Stimulated activated CD8-positive, alpha-beta memory T cell treated with anti-CD3 and anti-CD28 coated beads, Interleukin-4, amount 100 ng/mL, for 24 hours (primary cell): ENCODE results near the gene SLC29A3.
"Not testable (repeated sequence)": the region's sequence is repeated elsewhere in the genome, so short reads cannot be mapped to it uniquely, and the experiment has no call there.

ENCODE experiments used
- DNase-seq: peaks from one replicate; pipeline ENCODE4 v3.0.0-alpha.2; 2020; ENCODE audit warnings: low read depth

SLC29A3 gene

GRCh38 chr10:71346731-71347130 is 27.7 kb downstream of the SLC29A3 start:
- no peak for DNase-seq

- DNase-seq: no peak
Measured at GRCh38 chr10:71347587-71348395, 28.7 kb downstream of the SLC29A3 start.

DNA sequence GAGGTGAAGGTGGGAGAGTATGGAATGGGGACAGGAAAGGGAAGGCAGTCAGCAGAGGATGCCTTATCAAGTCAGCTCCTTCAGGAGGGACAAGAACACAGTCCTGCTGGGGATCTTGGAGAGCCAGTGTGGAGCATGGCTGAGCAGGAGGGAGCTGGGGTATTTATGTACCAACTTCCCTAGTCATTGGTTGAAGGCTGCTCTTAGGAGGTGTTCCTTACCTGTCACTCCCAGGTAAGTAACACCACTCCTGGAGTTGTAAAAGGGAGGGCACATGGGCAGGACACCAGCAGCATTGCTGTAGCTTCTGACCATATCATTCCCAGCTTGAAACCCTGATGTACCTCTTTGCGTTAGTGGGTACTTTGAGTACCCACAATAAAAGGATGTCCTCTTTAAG is 29.8 kb downstream of the SLC29A3 start:
- DNase-seq: no peak

DNA sequence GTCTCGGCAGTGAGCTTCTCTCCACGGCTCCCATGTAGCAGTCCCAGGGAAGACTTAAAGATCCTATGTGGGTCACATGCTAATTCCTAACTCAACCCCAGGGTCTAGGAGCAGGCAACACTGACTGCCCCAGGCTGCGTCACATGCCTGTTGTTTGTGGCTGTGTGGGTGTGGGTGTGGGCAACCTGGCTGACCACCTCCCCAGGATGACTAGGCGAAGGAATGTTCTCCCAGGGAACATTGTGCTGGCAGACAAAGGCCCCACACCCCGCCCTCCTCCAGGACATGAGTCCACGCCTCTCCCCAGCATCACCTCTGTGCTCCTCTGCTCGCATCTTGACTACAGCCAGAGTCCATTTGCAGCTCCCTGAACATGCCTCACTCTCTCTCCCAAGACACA is 30.3 kb downstream of the SLC29A3 start:
- no peak for DNase-seq

GRCh38 chr10:71351087-71351486 is 32.0 kb downstream of the SLC29A3 start:
- no peak for DNase-seq

DNA sequence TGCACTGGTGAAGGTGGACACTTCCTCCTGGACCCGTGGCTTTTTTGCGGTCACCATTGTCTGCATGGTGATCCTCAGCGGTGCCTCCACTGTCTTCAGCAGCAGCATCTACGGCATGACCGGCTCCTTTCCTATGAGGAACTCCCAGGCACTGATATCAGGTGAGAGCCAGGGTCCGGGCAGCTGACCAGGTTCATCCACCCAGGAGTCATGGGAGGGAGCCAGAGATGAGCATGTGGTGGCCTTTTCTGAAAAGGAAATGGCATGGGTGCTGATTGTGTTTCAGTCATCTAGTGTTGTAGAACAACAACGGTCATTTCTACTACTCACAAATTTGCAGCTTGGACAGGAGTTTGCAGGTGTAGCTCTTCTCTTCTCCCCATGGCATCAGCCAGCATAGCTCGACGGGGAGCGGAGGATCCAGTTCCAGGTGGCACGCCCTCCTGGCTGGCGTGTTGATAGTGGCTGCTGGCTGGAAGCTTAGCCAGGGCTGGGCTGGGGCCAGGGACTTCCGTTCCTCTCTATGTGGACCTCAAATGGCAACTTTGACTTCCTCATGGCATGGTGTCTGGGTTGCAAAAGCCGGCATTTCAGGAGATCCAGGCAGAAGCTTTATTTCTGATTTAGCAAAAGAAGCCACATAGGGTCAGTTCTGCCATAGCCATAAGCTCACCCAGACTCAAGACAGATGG is 32.7 kb downstream of the SLC29A3 start:
- no peak for DNase-seq

DNA sequence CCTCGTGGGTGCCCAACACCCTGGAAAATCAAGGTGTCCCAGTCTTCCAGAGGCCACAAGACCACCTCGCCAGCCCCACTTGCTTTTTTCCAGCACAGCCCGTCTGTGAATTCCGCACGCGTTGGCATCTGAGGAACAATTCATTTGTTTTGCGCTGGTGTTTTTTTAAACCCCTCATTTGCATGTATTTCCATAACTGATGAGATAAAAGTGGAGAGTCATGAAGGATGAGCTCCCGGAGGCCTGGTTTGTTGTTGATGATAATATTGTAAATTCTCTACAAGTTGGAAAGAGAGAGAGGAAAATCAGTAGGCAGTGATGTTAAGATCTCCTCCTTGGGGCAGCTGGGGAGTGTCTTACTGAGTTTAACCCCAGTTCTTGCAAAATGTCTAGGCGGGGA is 34.6 kb downstream of the SLC29A3 start:
- DNase-seq: no peak

- DNase-seq: no peak
Measured at GRCh38 chr10:71354776-71355175, 35.7 kb downstream of the SLC29A3 start.

DNA sequence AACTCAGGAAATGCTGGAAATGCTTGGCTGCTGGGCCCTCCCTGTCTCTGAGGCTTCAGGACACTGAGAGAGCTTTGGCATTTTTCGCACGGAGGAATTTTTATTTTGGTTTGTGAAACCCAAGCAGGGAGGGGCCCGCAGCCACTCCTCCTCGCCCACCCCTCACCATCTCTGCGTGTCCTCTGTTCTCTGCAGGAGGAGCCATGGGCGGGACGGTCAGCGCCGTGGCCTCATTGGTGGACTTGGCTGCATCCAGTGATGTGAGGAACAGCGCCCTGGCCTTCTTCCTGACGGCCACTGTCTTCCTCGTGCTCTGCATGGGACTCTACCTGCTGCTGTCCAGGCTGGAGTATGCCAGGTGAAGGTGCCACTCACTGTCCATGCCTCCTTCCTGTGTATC is 36.8 kb downstream of the SLC29A3 start:
- no peak for DNase-seq

- DNase-seq: no peak
Measured at GRCh38 chr10:71357792-71358265, 38.8 kb downstream of the SLC29A3 start.

- DNase-seq: no peak
Measured at GRCh38 chr10:71358277-71358676, 39.2 kb downstream of the SLC29A3 start.

DNA sequence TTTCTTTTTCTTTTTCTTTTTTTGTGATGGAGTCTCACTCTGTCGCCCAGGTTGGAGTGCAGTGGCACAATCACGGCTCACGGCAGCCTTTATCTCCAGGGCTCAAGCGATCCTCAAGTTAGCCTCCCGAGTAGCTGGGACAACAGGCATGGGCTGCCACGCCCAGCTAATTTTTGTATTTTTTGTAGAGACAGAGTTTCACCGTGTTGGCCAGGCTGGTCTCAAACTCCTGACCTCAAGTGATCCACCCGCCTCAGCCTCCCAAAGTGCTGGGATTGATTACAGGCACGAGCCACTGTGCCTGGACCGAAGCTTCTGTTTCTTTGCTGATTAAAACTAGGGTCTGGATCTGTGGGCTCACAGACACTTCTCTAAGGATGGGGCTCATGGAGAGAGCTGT is 39.8 kb downstream of the SLC29A3 start:
- not testable (repeated sequence) for DNase-seq

- DNase-seq: no peak
Measured at GRCh38 chr10:71359364-71360046, 40.4 kb downstream of the SLC29A3 start.

DNA sequence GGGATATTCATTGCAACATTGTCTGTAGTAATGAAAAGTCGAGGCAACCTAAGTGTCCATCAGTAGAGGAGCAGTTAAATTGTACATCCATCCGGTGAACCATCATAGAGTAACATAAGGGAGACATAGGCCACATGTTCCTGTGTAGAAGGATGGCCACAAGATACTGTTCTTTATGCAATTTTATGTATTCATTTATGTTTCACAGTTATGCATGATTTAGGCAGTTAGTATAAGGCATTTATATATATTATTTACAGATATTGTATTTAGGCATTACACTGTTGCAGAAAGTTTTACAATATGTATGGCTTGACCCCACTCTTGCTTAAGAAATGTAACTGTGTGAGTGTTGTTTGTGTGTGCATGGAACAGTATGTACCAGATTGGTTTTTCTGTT is 41.7 kb downstream of the SLC29A3 start:
- DNase-seq: no peak

DNA sequence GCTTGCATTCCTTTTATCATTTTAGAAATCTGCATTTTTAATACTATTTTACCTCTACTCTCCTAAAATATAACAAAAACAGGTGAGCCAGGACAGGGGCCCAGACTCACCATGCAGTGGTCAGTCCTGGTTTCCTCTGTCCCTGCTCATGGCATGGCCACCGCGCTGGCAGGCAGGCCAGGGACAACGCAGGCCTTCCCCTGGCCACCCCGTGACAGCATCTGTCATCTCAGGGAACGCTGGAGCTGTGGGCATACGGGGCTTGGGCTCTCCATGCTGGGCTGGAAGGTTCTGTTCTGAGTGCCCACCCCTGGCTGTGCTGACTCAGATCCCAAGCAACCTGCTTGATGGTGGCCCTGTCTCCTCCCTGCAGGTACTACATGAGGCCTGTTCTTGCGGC is 42.5 kb downstream of the SLC29A3 start:
- DNase-seq: no peak

GRCh38 chr10:71362141-71362540 is 43.1 kb downstream of the SLC29A3 start:
- DNase-seq: no peak

DNA sequence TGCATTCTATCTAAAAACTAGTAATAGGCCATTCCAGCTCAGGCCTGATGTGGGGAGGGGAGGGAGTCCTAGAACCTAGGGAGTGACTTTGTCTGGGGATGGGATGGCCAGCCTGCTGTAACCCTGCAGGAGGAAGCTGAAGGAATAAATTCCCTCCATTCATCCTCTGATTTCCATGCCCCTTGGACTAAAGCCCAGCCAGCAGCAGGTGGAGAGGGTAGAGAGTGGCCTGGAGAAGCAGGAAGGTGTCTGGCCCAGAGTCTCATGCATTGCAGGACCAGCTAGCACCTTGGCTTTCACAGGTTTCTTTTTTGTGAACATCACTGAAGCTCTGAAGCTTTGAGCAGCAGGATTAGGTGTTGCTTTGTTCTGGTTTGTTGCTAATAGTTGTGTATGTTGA is 44.9 kb downstream of the SLC29A3 start:
- no peak for DNase-seq

- DNase-seq: no peak
Measured at GRCh38 chr10:71365366-71365765, 46.3 kb downstream of the SLC29A3 start.

DNA sequence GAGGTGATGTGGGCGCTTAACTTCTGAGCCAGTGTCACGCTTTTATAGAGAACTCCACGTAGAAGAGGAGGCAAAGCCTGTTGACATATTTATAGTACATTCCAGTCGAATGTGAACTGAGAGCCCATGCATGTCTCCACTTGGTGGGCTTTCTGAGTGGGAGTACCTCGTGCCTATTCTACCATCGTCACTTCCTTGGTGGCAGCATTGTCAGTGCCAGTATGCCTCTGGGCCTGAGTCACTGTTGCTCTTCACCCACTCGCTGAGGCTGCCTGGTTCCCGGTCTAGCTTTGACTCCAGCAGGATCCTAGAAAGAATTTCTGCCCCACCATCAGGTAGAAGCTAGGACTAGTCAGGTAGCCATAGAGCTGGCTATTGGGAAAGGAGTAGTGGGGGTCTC is 47.6 kb downstream of the SLC29A3 start:
- DNase-seq: no peak

DNA sequence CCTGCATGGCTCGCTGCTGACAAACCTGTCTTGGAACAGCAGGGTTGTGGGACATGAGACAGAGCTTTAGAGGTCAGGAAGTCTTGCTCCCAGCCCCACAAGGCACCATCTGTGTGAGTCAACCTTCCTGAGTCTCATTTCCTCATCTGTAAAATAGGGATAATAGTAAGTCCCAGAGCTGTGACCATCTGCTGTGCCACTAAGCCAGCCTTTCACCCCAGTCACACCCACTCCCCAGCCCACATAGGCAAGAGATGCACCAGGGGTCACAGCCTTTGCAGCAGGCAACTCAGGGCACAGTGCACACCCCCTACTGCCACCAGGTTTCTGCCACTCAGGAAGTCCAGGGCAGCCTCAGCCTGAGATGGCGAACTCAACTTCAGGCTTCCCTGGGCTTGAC is 48.2 kb downstream of the SLC29A3 start:
- DNase-seq: no peak

DNA sequence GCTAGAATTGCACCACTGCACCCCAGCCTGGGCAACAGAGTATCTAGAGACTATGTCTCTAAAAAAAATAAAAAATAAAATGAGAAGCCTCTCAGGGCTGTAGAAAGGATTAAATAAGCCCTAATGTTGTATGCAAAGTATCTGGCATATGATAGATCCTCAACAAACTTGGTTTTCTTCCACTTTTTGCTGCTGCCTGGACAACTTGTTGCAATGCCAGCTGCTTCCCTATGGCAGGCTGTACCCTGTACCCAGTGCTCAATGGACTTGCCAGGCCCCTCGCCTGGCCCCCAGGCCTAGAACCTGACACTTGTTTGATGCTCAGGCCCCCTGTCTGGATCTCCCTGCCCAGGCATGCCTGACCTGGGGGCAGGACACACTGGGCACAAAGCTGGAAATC is 49.1 kb downstream of the SLC29A3 start:
- DNase-seq: no peak

DNA sequence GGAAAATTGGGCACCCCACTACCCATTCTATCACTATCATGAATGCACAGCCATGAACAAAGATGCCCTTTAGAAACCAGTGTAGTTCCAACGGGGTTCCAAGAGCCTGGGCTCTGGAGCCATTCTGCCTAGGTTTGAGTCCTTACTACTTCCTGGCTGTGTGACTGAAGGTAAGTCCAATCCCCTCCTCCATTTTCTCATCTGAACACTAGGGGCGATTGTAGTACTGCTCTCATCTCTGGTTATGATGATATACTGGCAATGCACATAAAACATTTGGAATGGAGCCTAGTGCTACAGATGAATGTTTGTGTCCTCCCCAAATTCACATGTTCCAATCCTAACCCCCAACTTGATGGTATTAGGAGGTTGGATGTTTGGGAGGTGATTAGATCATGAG is 49.6 kb downstream of the SLC29A3 start:
- no peak for DNase-seq

DNA sequence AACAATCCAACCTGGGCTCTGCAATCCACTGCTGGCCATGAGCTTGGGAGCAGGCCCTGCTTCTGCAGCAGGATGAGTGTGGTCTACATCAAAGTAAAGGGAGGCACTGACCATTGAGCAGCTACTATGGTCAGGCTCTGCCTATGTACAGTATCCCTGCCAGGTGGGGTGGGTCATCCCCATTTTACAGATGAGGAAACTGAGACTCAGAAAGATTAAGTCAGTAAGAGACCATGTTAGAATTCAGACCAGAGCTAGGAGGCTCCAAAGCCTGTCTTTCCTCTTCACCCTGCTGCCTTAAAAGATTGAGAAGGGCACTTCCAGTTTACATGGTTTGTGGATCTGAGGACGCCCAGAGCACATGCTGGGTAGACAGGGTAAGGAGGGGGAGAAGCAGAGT is 50.5 kb downstream of the SLC29A3 start:
- no peak for DNase-seq
